H1 (cell line): Measurements from ENCODE around the gene HOXA10. TPM values are rescaled to one million over a fixed set of nuclear protein-coding genes. Genes with fewer than 3 reads are reported as not detected.
A peak's percentile ranks its signal among the peaks of the same experiment; 100 is the strongest.

Source experiments
- CTCF ChIA-PET: fragments of 300-600 bp; sonication (Branson Sonifier 250); formaldehyde crosslinking; loops from one replicate; lab custom pipeline; 2021; ENCODE audit not compliant: partially characterized antibody; lab: Charles Lee
- POLR2A ChIA-PET: fragments of 300-600 bp; sonication (Branson Sonifier 250); formaldehyde crosslinking; loops from one replicate; lab custom pipeline; 2021; ENCODE audit warnings: inconsistent platforms; ENCODE audit not compliant: partially characterized antibody; lab: Charles Lee
- DNase-seq, 2 experiments: peaks; one replicate each; pipeline versions ENCODE4 v3.0.0 to v3.0.0-alpha.2; 2010 to 2022; ENCODE audit warnings: low spot score in 2 of 2, low read depth in 1 of 2, mixed read lengths in 1 of 2
- FAIRE-seq: peaks from 2 replicates; lab custom pipeline; 2011; peaks lifted over from hg19 to GRCh38; lab: Jason Lieb, UNC
- H2AFZ ChIP-seq: 2 replicates; pipeline ENCODE4 v1.8.1; 2012; ENCODE audit warnings: low read length, inconsistent platforms
- H2AK5ac ChIP-seq: 2 replicates; pipeline ENCODE4 v1.6.1; 2013; ENCODE audit warnings: low read depth, low read length
- H2BK120ac ChIP-seq: replicated peaks from 2 replicates; pipeline ENCODE3; 2013; ENCODE audit warnings: low read depth, low read length, inconsistent platforms
- H2BK12ac ChIP-seq: 2 replicates; pipeline ENCODE4 v1.6.1; 2013; ENCODE audit warnings: low read depth, low read length
- H2BK15ac ChIP-seq: 2 replicates; pipeline ENCODE4 v1.6.1; 2013; ENCODE audit warnings: low read length
- H2BK20ac ChIP-seq: 2 replicates; pipeline ENCODE4 v1.6.1; 2013; ENCODE audit warnings: low read length
- H2BK5ac ChIP-seq: 2 replicates; pipeline ENCODE4 v1.6.1; 2013; ENCODE audit warnings: low read depth, low read length
- H3K14ac ChIP-seq: 2 replicates; pipeline ENCODE4 v1.6.1; 2013; ENCODE audit warnings: inconsistent platforms; ENCODE audit not compliant: insufficient read length
- H3K18ac ChIP-seq: 2 replicates; pipeline ENCODE4 v1.6.1; 2013; ENCODE audit warnings: low read length; ENCODE audit errors: extremely low read depth
- H3K23ac ChIP-seq: 2 replicates; pipeline ENCODE4 v1.6.1; 2013; ENCODE audit warnings: inconsistent platforms; ENCODE audit not compliant: insufficient read length
- H3K23me2 ChIP-seq: 2 replicates; pipeline ENCODE4 v1.6.1; 2013; ENCODE audit warnings: low read depth, low read length
- H3K27ac ChIP-seq: 2 replicates; pipeline ENCODE4 v1.6.1; 2011; ENCODE audit warnings: low read depth, low read length, inconsistent platforms
- H3K27me3 ChIP-seq, 4 experiments: replicated peaks in 1 of 4; 1 replicate in 1 of 4; 2 replicates in 3 of 4; pipeline versions ENCODE4 v1.6.1 to v1.8.1; 2011 to 2013; ENCODE audit warnings: low read length in 3 of 4, mild to moderate bottlenecking in 3 of 4, inconsistent platforms in 2 of 4, mixed read lengths in 2 of 4, moderate library complexity in 1 of 4; ENCODE audit not compliant: control insufficient read depth in 3 of 4, insufficient read depth in 3 of 4; ENCODE audit errors: extremely low read depth in 1 of 4
- H3K36me3 ChIP-seq, 4 experiments: 2 replicates each; pipeline versions ENCODE4 v1.6.1 to v1.8.1; 2011 to 2013; ENCODE audit warnings: mild to moderate bottlenecking in 4 of 4, low read length in 3 of 4, moderate library complexity in 2 of 4, control low read depth in 1 of 4, inconsistent platforms in 1 of 4; ENCODE audit not compliant: insufficient read depth in 4 of 4, control insufficient read depth in 2 of 4
- H3K4ac ChIP-seq: replicated peaks from 2 replicates; pipeline ENCODE3; 2013; ENCODE audit warnings: low read length, low read depth, mixed read lengths, inconsistent platforms; ENCODE audit not compliant: insufficient read length
- H3K4me1 ChIP-seq, 4 experiments: replicated peaks in 1 of 4; 1 replicate in 1 of 4; 2 replicates in 3 of 4; pipeline versions ENCODE4 v1.6.1 to v1.8.1; 2011 to 2013; ENCODE audit warnings: low read length in 3 of 4, inconsistent platforms in 2 of 4, mixed read lengths in 1 of 4; ENCODE audit not compliant: insufficient read depth in 4 of 4, control insufficient read depth in 3 of 4
- H3K4me2 ChIP-seq, 2 experiments: 2 replicates each; pipeline versions ENCODE4 v1.6.1 to v1.8.1; 2011 to 2013; ENCODE audit warnings: low read depth in 2 of 2, low read length in 2 of 2, control low read depth in 1 of 2, inconsistent platforms in 1 of 2, mild to moderate bottlenecking in 1 of 2; ENCODE audit not compliant: insufficient read depth in 1 of 2
- H3K4me3 ChIP-seq, 4 experiments: fragments of 200-600, 300-600 bp in 1 of 4; sonication (generic), shearing (Covaris generic), sonication (Bioruptor Twin) in 1 of 4; 2 replicates each; pipeline versions ENCODE4 v1.5.1 to v1.8.1; 2011 to 2016; ENCODE audit warnings: low read length in 4 of 4, low read depth in 3 of 4, control low read depth in 2 of 4, inconsistent platforms in 2 of 4, mild to moderate bottlenecking in 2 of 4, mixed read lengths in 1 of 4, moderate library complexity in 1 of 4; ENCODE audit not compliant: insufficient read depth in 2 of 4; ENCODE audit errors: extremely low read depth in 1 of 4
- H3K56ac ChIP-seq: replicated peaks from 2 replicates; pipeline ENCODE3; 2013; ENCODE audit warnings: low read depth, mild to moderate bottlenecking, mixed read lengths, low read length, inconsistent platforms; ENCODE audit not compliant: insufficient read length
- H3K79me1 ChIP-seq: 2 replicates; pipeline ENCODE4 v1.6.1; 2013; ENCODE audit warnings: low read depth, low read length, control low read depth
- H3K79me2 ChIP-seq, 2 experiments: 2 replicates each; pipeline versions ENCODE4 v1.6.1 to v1.8.1; 2012 to 2013; ENCODE audit warnings: low read length in 2 of 2, mild to moderate bottlenecking in 2 of 2, inconsistent platforms in 1 of 2; ENCODE audit not compliant: insufficient read depth in 2 of 2, control insufficient read depth in 1 of 2
- H3K9ac ChIP-seq, 4 experiments: replicated peaks in 1 of 4; 1 replicate in 1 of 4; 2 replicates in 3 of 4; pipeline versions ENCODE4 v1.6.1 to v1.8.1; 2011 to 2013; ENCODE audit warnings: low read depth in 3 of 4, low read length in 3 of 4, control low read depth in 2 of 4, mild to moderate bottlenecking in 2 of 4, moderate library complexity in 2 of 4, inconsistent platforms in 1 of 4; ENCODE audit errors: extremely low read depth in 1 of 4
- H3K9me3 ChIP-seq, 2 experiments: 2 replicates each; pipeline versions ENCODE4 v1.6.1 to v1.8.1; 2012 to 2013; ENCODE audit warnings: mild to moderate bottlenecking in 2 of 2, moderate library complexity in 2 of 2, control low read depth in 1 of 2, inconsistent platforms in 1 of 2, low read depth in 1 of 2, low read length in 1 of 2, mixed read lengths in 1 of 2; ENCODE audit not compliant: insufficient read depth in 2 of 2
- H4K20me1 ChIP-seq, 2 experiments: replicated peaks in 1 of 2; 2 replicates each; pipeline versions ENCODE3 to v1.8.1; 2011 to 2013; ENCODE audit warnings: inconsistent platforms in 2 of 2, low read length in 2 of 2, mild to moderate bottlenecking in 1 of 2; ENCODE audit not compliant: insufficient read depth in 2 of 2, control insufficient read depth in 1 of 2
- H4K5ac ChIP-seq: 2 replicates; pipeline ENCODE4 v1.6.1; 2013; ENCODE audit warnings: low read length, low read depth, mixed read lengths, inconsistent platforms; ENCODE audit not compliant: insufficient read length
- H4K8ac ChIP-seq: 2 replicates; pipeline ENCODE4 v1.8.0; 2013; ENCODE audit warnings: mild to moderate bottlenecking, moderate library complexity, low read length, inconsistent platforms; ENCODE audit not compliant: insufficient read depth; ENCODE audit errors: extremely low read depth
- H4K91ac ChIP-seq: replicated peaks from 2 replicates; pipeline ENCODE3; 2013; ENCODE audit warnings: low read length, mixed read lengths, inconsistent platforms; ENCODE audit not compliant: insufficient read length
- BCL11A ChIP-seq, 2 experiments: IDR thresholded peaks; one replicate each; pipeline ENCODE4 v1.6.1; 2011; ENCODE audit warnings: low read depth in 2 of 2, low read length in 2 of 2, mild to moderate bottlenecking in 2 of 2
- CHD2 ChIP-seq: IDR thresholded peaks from 2 replicates; pipeline ENCODE4 v1.6.1; 2012; ENCODE audit warnings: low read length, improper control_type of control experiment
- E2F6 ChIP-seq: IDR thresholded peaks from 2 replicates; pipeline ENCODE4 v1.6.1; 2012; ENCODE audit warnings: inconsistent platforms
- EZH2 ChIP-seq: fragments of 200-600 bp; sonication (generic); IDR thresholded peaks from 2 replicates; pipeline ENCODE4 v1.7.1; 2012; ENCODE audit warnings: low read depth, mild to moderate bottlenecking, moderate library complexity, low read length, inconsistent platforms; ENCODE audit not compliant: severe bottlenecking
- FOSL1 ChIP-seq: IDR thresholded peaks from 2 replicates; pipeline ENCODE4 v1.6.1; 2011; ENCODE audit warnings: mild to moderate bottlenecking, low read depth, low read length, moderate library complexity; ENCODE audit not compliant: insufficient read depth
- JUND ChIP-seq: IDR thresholded peaks from 2 replicates; pipeline ENCODE4 v1.6.1; 2011; ENCODE audit warnings: mild to moderate bottlenecking, improper control_type of control experiment, low read length
- KDM5A ChIP-seq: fragments of 200-600 bp; IDR thresholded peaks from 2 replicates; pipeline ENCODE4 v1.7.1; 2012; ENCODE audit warnings: mild to moderate bottlenecking, low read length, inconsistent platforms, mixed read lengths
- MAX ChIP-seq: IDR thresholded peaks from 2 replicates; pipeline ENCODE4 v1.6.1; 2012; ENCODE audit warnings: inconsistent platforms
- POLR2AphosphoS5 ChIP-seq: IDR thresholded peaks from 2 replicates; pipeline ENCODE4 v1.6.1; 2011; ENCODE audit warnings: low read depth, low read length
- TAF7 ChIP-seq: optimal IDR thresholded peaks from 2 replicates; pipeline ENCODE3; 2011; ENCODE audit warnings: low read depth, mild to moderate bottlenecking, inconsistent platforms, low read length, moderate library complexity, borderline replicate concordance
- TBP ChIP-seq: IDR thresholded peaks from 2 replicates; pipeline ENCODE4 v1.6.1; 2011; ENCODE audit warnings: low read depth, low read length, improper control_type of control experiment
- TCF12 ChIP-seq: IDR thresholded peaks from 2 replicates; pipeline ENCODE4 v1.6.1; 2011; ENCODE audit warnings: low read depth, mild to moderate bottlenecking, low read length
- WGBS, 2 experiments: shearing (Covaris generic) in 1 of 2; methylation state at CpG; one replicate each; pipeline versions ENCODE4 v1.1.6 to v1.1.7; 2013 to 2015; ENCODE audit warnings: low lambda C conversion rate in 2 of 2, mixed read lengths in 2 of 2, inconsistent platforms in 1 of 2, low coverage in 1 of 2, missing lambda C conversion rate in 1 of 2; ENCODE audit not compliant: insufficient replicate concordance in 2 of 2, insufficient coverage in 1 of 2, insufficient read length in 1 of 2; ENCODE audit errors: extremely low coverage in 1 of 2, missing lambda C conversion rate in 1 of 2; 5-methylcytosine and 5-hydroxymethylcytosine counted together
- polyA plus RNA-seq, 7 experiments: library from polyadenylated mRNA; depleted of rRNA in 3 of 7; stranded (reverse) in 5 of 7; unstranded in 2 of 7; fragments of >200 nt in 5 of 7; fragments of 200-250 nt in 2 of 7; gene quantifications; 1 replicate in 5 of 7; 2 replicates in 1 of 7; 4 replicates in 1 of 7; pipeline versions ENCODE4 v1.2.1 to v1.2.3, GENCODE V29; 2011 to 2013; ENCODE audit warnings: missing spikeins in 2 of 7, mixed read lengths in 2 of 7
- total RNA-seq: library from RNA; stranded (reverse); fragmentation: NEBNext Ultra II Directional; extraction: Animal tissue kit (Norgen Biotek cat#: 25700); gene quantifications from 2 replicates; pipeline ENCODE4 v1.2.1, GENCODE V29; 2021

The HOXA10 gene
- total and polyA plus RNA-seq, 2 of the 8 experiments (the other 6 are each of a cell fraction or from before 2014, with no cell fraction given), result not detected

- Histone ChIP-seq H2BK15ac (no peak overlapping the region), H3K4me3 (no peak overlapping the region), H4K5ac (no peak overlapping the region), H2AFZ (no peak overlapping the region), H3K23me2 (no peaks in the 10 kb centered on the region), H2BK5ac (no peak overlapping the region), H4K8ac (no peak overlapping the region), H3K4me1 (peaks cover 0 to 10% (median 8%) of the 10 kb centered on the region in 4 experiments; a peak in 5 of 7 replicates), H2BK20ac (no peak overlapping the region), H3K23ac (no peak overlapping the region), H2BK12ac (no peak overlapping the region), H2AK5ac (no peak overlapping the region), H3K27ac (no peak overlapping the region), H3K27me3 (peaks cover 83 to 100% (median 95%) of the 10 kb centered on the region in 4 experiments), H3K4ac (no peak overlapping the region), H3K4me2 (no peak overlapping the region), H4K20me1 (peaks cover 21 to 44% of the 10 kb centered on the region in 2 experiments), H3K56ac (no peak overlapping the region), H3K18ac (no peak overlapping the region), H2BK120ac (no peak overlapping the region), H3K79me1 (no peaks in the 10 kb centered on the region), H3K79me2 (no peaks in the 10 kb centered on the region), H3K9me3 (peaks cover 0 to 3% of the 10 kb centered on the region in 2 experiments; a peak in 1 of 4 replicates), H4K91ac (no peak overlapping the region), H3K9ac (no peak overlapping the region), H3K14ac (no peak overlapping the region), H3K36me3 (peaks cover 0 to 13% (median 0%) of the 10 kb centered on the region in 4 experiments; a peak in 1 of 8 replicates)
- no peak for FAIRE-seq
- DNase-seq, result peak in 1 of 2 experiments; percentile 49
- ChIA-PET POLR2A (interaction anchor here (1.1 kb wide), 1 partner anchor 16 kb away, joined by 3 read pairs; no protein-coding TSS in a partner anchor), CTCF (interaction anchor here (0.6 to 9.1 kb wide), 4 partner anchors 11 to 903 kb away, joined by 3 to 64 read pairs (median 15); no protein-coding TSS in a partner anchor)
- 15% methylated on average over 28 of the region's 29 CpGs; no CpG with 5 or more reads in 1 of the 2 experiments for WGBS, 2 experiments
- TF ChIP-seq TBP, result no peak
- no peak for TF ChIP-seq TCF12
- 0 out of 2 replicates have a peak, but pooled peaks have one; percentile 1 for TF ChIP-seq E2F6
- no peak for TF ChIP-seq POLR2AphosphoS5
- no peak for TF ChIP-seq JUND
- TF ChIP-seq MAX, result no peak
- no peak for TF ChIP-seq CHD2
- TF ChIP-seq FOSL1, result no peak
- TF ChIP-seq KDM5A, result no peak
- TF ChIP-seq TAF7, result no peak
- TF ChIP-seq BCL11A (IDR thresholded peaks at IDR 0.05; ENCODE audit: low read depth in 2 of 2, low read length in 2 of 2), result no peak
- TF ChIP-seq EZH2, result peak; percentile 88
Observed at GRCh38 chr7:27193335-27194001, 19.3 kb upstream of the HOXA10 start.
